Measurements from ENCODE around the gene TM9SF1. TPM values are rescaled to one million over a fixed set of nuclear protein-coding genes. Genes with fewer than 3 reads are reported as not detected.

The TM9SF1 gene
- total and polyA plus RNA-seq, 9 of the 15 experiments (the other 6 are each of a cell fraction or from before 2014, with no cell fraction given) = 5.3 to 20.3 (median 11.8) TPM

DNA sequence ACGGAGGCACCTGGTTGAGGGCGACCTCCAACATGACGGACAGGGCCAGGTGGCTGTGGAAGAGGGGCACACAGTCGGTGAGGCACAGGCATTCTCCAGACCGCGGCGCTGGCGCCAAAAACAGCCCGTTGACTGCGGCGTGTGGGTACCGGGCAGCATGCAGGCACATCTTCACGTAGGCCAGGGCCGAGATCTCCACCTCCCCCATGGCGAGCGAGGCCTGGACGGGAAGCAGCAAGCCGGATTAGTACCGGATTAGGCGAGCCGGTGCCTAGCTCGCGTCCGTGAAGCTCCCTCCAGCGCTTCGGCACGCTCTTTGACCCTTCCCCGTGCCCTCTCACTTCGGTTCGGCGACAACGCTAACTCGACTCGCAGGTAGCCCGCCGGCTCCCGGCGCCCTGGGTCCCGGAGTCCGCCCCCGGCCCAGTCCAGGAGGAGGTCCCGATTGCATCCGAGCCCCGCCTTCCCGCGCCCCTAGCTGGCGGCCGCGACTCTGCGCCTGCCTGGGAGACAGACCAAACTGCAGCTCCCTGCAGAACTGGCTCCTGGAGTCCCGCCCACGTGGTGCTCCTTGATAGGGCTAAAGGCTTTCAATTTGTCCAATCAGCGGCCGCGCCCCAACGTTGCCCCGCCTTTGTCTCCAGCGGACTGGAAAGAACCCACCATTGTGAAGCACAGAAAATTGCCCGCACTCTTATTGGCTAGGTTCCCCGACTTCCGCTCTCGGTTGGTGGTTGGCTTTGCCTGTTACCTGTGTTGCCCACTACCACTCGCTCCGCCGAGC, 54.0 kb downstream of the TM9SF1 start, which contains the start of gene EMC9 (continued):
- TF ChIP-seq, protein P1, sequence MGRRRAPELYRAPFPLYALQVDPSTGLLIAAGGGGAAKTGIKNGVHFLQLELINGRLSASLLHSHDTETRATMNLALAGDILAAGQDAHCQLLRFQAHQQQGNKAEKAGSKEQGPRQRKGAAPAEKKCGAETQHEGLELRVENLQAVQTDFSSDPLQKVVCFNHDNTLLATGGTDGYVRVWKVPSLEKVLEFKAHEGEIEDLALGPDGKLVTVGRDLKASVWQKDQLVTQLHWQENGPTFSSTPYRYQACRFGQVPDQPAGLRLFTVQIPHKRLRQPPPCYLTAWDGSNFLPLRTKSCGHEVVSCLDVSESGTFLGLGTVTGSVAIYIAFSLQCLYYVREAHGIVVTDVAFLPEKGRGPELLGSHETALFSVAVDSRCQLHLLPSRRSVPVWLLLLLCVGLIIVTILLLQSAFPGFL (CRISPR knock-in tag; IDR thresholded peaks at IDR 0.05) = no peak
- no peak for TF ChIP-seq HMG20A (CRISPR knock-in tag; conservative IDR thresholded peaks at IDR 0.05)
- TF ChIP-seq NCOR1 (IDR thresholded peaks at IDR 0.05) = no peak
- TF ChIP-seq ADNP (tag; IDR thresholded peaks at IDR 0.05) = no peak
- no peak for TF ChIP-seq TEAD2 (tag; IDR thresholded peaks at IDR 0.05)
- no peak for TF ChIP-seq BCOR (IDR thresholded peaks at IDR 0.05)
- TF ChIP-seq SMAD2 (IDR thresholded peaks at IDR 0.05; ENCODE audit: low read depth, low read length) = no peak
- TF ChIP-seq, protein P2, sequence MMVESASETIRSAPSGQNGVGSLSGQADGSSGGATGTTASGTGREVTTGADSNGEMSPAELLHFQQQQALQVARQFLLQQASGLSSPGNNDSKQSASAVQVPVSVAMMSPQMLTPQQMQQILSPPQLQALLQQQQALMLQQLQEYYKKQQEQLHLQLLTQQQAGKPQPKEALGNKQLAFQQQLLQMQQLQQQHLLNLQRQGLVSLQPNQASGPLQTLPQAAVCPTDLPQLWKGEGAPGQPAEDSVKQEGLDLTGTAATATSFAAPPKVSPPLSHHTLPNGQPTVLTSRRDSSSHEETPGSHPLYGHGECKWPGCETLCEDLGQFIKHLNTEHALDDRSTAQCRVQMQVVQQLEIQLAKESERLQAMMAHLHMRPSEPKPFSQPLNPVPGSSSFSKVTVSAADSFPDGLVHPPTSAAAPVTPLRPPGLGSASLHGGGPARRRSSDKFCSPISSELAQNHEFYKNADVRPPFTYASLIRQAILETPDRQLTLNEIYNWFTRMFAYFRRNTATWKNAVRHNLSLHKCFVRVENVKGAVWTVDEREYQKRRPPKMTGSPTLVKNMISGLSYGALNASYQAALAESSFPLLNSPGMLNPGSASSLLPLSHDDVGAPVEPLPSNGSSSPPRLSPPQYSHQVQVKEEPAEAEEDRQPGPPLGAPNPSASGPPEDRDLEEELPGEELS (CRISPR knock-in tag; IDR thresholded peaks at IDR 0.05; ENCODE audit: borderline replicate concordance) = no peak
- TF ChIP-seq, protein P3, sequence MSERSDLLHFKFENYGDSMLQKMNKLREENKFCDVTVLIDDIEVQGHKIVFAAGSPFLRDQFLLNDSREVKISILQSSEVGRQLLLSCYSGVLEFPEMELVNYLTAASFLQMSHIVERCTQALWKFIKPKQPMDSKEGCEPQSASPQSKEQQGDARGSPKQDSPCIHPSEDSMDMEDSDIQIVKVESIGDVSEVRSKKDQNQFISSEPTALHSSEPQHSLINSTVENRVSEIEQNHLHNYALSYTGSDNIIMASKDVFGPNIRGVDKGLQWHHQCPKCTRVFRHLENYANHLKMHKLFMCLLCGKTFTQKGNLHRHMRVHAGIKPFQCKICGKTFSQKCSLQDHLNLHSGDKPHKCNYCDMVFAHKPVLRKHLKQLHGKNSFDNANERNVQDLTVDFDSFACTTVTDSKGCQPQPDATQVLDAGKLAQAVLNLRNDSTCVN (CRISPR knock-in tag; IDR thresholded peaks at IDR 0.05) = no peak
